Liver (tissue), 9 donors: ENCODE data around the gene POU2AF3. TPM values are rescaled to one million over a fixed set of nuclear protein-coding genes. Genes with fewer than 3 reads are reported as not detected.
"Not testable (repeated sequence)": the region's sequence is repeated elsewhere in the genome, so short reads cannot be mapped to it uniquely, and the experiment has no call there.

Experiments used
- DNase-seq: peaks from one replicate; pipeline ENCODE4 v3.0.0-alpha.2; 2017; ENCODE audit warnings: low spot score
- H3K27ac ChIP-seq, 2 donors: one replicate each; pipeline ENCODE4 v1.7.0; 2013; ENCODE audit warnings: inconsistent platforms in 2 of 2, low read length in 2 of 2, control low read depth in 1 of 2, low read depth in 1 of 2, mild to moderate bottlenecking in 1 of 2
- H3K27me3 ChIP-seq, 4 donors: one replicate each; pipeline versions ENCODE4 v1.6.1 to v1.7.0; 2013; ENCODE audit warnings: low read length in 3 of 4, inconsistent platforms in 1 of 4, mild to moderate bottlenecking in 1 of 4, moderate library complexity in 1 of 4; ENCODE audit not compliant: control insufficient read depth in 4 of 4, insufficient read depth in 4 of 4
- H3K36me3 ChIP-seq, 4 donors: one replicate each; pipeline versions ENCODE4 v1.6.1 to v1.7.0; 2013; ENCODE audit warnings: low read length in 3 of 4, mild to moderate bottlenecking in 3 of 4, low read depth in 1 of 4, moderate library complexity in 1 of 4; ENCODE audit not compliant: control insufficient read depth in 4 of 4, insufficient read depth in 3 of 4
- H3K4me1 ChIP-seq, 4 donors: one replicate each; pipeline versions ENCODE4 v1.6.1 to v1.7.0; 2013; ENCODE audit warnings: low read length in 3 of 4, mild to moderate bottlenecking in 3 of 4, moderate library complexity in 1 of 4; ENCODE audit not compliant: control insufficient read depth in 4 of 4, insufficient read depth in 4 of 4
- H3K4me3 ChIP-seq, 3 donors: one replicate each; pipeline versions ENCODE4 v1.6.1 to v1.7.0; 2013; ENCODE audit warnings: low read length in 3 of 3, control low read depth in 1 of 3, low read depth in 1 of 3, mild to moderate bottlenecking in 1 of 3
- H3K9ac ChIP-seq, 2 donors: one replicate each; pipeline ENCODE4 v1.7.0; 2013; ENCODE audit warnings: low read length in 2 of 2, mild to moderate bottlenecking in 2 of 2, moderate library complexity in 2 of 2, control low read depth in 1 of 2, low read depth in 1 of 2
- H3K9me3 ChIP-seq, 4 donors: one replicate each; pipeline versions ENCODE4 v1.6.1 to v1.7.0; 2013; ENCODE audit warnings: low read length in 3 of 4; ENCODE audit not compliant: control insufficient read depth in 4 of 4
- FOXA1 ChIP-seq: IDR thresholded peaks from 2 replicates; pipeline ENCODE4 v1.6.1; 2016; ENCODE audit warnings: antibody characterized with exemption
- FOXA2 ChIP-seq: IDR thresholded peaks from 2 replicates; pipeline ENCODE4 v1.6.1; 2016; ENCODE audit warnings: antibody characterized with exemption
- GABPA ChIP-seq, 2 donors: IDR thresholded peaks in 1 of 2; conservative IDR thresholded peaks in 1 of 2; 2 replicates each; pipeline ENCODE4 v1.6.1; 2016; ENCODE audit warnings: antibody characterized with exemption in 2 of 2, mild to moderate bottlenecking in 1 of 2, moderate library complexity in 1 of 2
- HNF4A ChIP-seq, 2 donors: conservative IDR thresholded peaks; 2 replicates each; pipeline ENCODE4 v1.6.1; 2016; ENCODE audit warnings: antibody characterized with exemption in 2 of 2, mild to moderate bottlenecking in 2 of 2
- HNF4G ChIP-seq: IDR thresholded peaks from 2 replicates; pipeline ENCODE4 v1.6.1; 2016; ENCODE audit warnings: antibody characterized with exemption
- JUND ChIP-seq, 2 donors: IDR thresholded peaks; 2 replicates each; pipeline ENCODE4 v1.6.1; 2016; ENCODE audit warnings: antibody characterized with exemption in 2 of 2
- MAX ChIP-seq: IDR thresholded peaks from 2 replicates; pipeline ENCODE4 v1.6.1; 2016; ENCODE audit warnings: antibody characterized with exemption
- NR2F2 ChIP-seq: IDR thresholded peaks from 2 replicates; pipeline ENCODE4 v1.6.1; 2016; ENCODE audit warnings: antibody characterized with exemption
- RAD21 ChIP-seq, 2 donors: IDR thresholded peaks; 2 replicates each; pipeline ENCODE4 v1.6.1; 2016; ENCODE audit warnings: antibody characterized with exemption in 2 of 2, mild to moderate bottlenecking in 2 of 2
- RXRA ChIP-seq, 2 donors: IDR thresholded peaks; 2 replicates each; pipeline ENCODE4 v1.6.1; 2017 to 2018; ENCODE audit warnings: antibody characterized with exemption in 2 of 2, mild to moderate bottlenecking in 1 of 2
- SP1 ChIP-seq: IDR thresholded peaks from 2 replicates; pipeline ENCODE4 v1.6.1; 2018; ENCODE audit warnings: antibody characterized with exemption, mild to moderate bottlenecking
- TAF1 ChIP-seq: conservative IDR thresholded peaks from 2 replicates; pipeline ENCODE4 v1.6.1; 2016; ENCODE audit warnings: antibody characterized with exemption, mild to moderate bottlenecking
- YY1 ChIP-seq: IDR thresholded peaks from 2 replicates; pipeline ENCODE4 v1.6.1; 2016; ENCODE audit warnings: antibody characterized with exemption, mild to moderate bottlenecking
- ZBTB33 ChIP-seq: IDR thresholded peaks from 2 replicates; pipeline ENCODE4 v1.6.1; 2016; ENCODE audit warnings: antibody characterized with exemption
- whole genome bisulfite sequencing: extraction: QIAGEN DNeasy Blood & Tissue Kit; methylation state at CpG from one replicate; pipeline ENCODE4 v1.1.7; 2013; 5-methylcytosine and 5-hydroxymethylcytosine counted together
- polyA plus RNA-seq, 2 donors: library from polyadenylated mRNA; stranded (reverse) in 1 of 2; unstranded in 1 of 2; fragments of 200-250 nt in 1 of 2; fragments of >200 nt in 1 of 2; fragmentation: Nextera tagmentation in 1 of 2; extraction: Ambion mirVana in 1 of 2; gene quantifications; one replicate each; pipeline versions ENCODE4 v1.2.1 to v1.2.3, GENCODE V29; 2013 to 2015
- total RNA-seq, 2 donors: library from RNA; depleted of rRNA; stranded (reverse); fragments of >200 nt; gene quantifications; one replicate each; pipeline ENCODE4 v1.2.3, GENCODE V29; 2014
- TF ChIP-seq, protein P1 (sequence below): IDR thresholded peaks from 2 replicates; pipeline ENCODE4 v1.6.1; 2016; ENCODE audit warnings: antibody characterized with exemption
- TF ChIP-seq, protein P2 (sequence below): IDR thresholded peaks from 2 replicates; pipeline ENCODE4 v1.6.1; 2016; ENCODE audit warnings: antibody characterized with exemption, mild to moderate bottlenecking
- donor health status: healthy.
- donor health status: healthy.
- donor health status: healthy.
- donor health status: healthy.
- donor health status: healthy.

Gene POU2AF3
- total and polyA plus RNA-seq, 4 donors, result 0.17 to 0.68 (median 0.49) TPM

DNA sequence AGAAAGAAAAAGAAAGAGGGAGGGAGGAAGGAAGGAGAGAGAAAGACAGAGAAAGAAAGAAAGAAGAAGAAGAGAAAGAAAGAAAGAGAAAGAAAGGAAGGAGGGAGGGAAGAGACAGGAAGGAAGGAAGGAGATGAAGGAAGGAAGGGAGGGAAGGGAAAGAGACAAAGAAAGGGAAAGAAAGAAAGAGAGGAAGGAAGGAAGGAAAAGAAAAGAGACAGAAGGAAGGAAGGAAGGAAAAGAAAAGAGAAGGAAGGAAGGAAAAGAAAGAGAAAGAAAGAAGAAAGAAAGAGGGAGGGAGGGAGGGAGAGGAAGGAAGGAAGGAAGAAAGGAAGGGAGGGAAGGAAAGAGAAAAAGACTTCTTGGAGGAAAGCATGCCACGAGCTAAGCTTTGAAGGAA lies 33.7 kb upstream of the POU2AF3 start:
- H3K4me3 ChIP-seq, result no peak overlapping the region
- no peaks in the 10 kb centered on the region for H3K9me3 ChIP-seq
- no peak for DNase-seq
- no peak for TF ChIP-seq HNF4A (conservative IDR thresholded peaks at IDR 0.05)
- no peak for TF ChIP-seq FOXA2
- TF ChIP-seq SP1, result no peak
- no peak for TF ChIP-seq YY1
- TF ChIP-seq JUND (IDR thresholded peaks at IDR 0.05), result no peak
- TF ChIP-seq, protein P1, sequence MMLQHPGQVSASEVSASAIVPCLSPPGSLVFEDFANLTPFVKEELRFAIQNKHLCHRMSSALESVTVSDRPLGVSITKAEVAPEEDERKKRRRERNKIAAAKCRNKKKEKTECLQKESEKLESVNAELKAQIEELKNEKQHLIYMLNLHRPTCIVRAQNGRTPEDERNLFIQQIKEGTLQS, result no peak
- no peak for TF ChIP-seq TAF1
- no peak for TF ChIP-seq RXRA (IDR thresholded peaks at IDR 0.05)
- TF ChIP-seq GABPA (IDR thresholded peaks at IDR 0.05 in 1 of 2, conservative IDR thresholded peaks at IDR 0.05 in 1 of 2), result no peak
- no peak for TF ChIP-seq NR2F2
- no peak for TF ChIP-seq RAD21 (IDR thresholded peaks at IDR 0.05)
- no peak for TF ChIP-seq HNF4G
- TF ChIP-seq FOXA1, result no peak
- TF ChIP-seq, protein P2, sequence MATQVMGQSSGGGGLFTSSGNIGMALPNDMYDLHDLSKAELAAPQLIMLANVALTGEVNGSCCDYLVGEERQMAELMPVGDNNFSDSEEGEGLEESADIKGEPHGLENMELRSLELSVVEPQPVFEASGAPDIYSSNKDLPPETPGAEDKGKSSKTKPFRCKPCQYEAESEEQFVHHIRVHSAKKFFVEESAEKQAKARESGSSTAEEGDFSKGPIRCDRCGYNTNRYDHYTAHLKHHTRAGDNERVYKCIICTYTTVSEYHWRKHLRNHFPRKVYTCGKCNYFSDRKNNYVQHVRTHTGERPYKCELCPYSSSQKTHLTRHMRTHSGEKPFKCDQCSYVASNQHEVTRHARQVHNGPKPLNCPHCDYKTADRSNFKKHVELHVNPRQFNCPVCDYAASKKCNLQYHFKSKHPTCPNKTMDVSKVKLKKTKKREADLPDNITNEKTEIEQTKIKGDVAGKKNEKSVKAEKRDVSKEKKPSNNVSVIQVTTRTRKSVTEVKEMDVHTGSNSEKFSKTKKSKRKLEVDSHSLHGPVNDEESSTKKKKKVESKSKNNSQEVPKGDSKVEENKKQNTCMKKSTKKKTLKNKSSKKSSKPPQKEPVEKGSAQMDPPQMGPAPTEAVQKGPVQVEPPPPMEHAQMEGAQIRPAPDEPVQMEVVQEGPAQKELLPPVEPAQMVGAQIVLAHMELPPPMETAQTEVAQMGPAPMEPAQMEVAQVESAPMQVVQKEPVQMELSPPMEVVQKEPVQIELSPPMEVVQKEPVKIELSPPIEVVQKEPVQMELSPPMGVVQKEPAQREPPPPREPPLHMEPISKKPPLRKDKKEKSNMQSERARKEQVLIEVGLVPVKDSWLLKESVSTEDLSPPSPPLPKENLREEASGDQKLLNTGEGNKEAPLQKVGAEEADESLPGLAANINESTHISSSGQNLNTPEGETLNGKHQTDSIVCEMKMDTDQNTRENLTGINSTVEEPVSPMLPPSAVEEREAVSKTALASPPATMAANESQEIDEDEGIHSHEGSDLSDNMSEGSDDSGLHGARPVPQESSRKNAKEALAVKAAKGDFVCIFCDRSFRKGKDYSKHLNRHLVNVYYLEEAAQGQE, result no peak
- no peak overlapping the region for H3K27ac ChIP-seq
- H3K36me3 ChIP-seq, result no peaks in the 10 kb centered on the region
- peaks cover 0 to 6% (median 1%) of the 10 kb centered on the region in 4 donors for H3K4me1 ChIP-seq
- 80% methylated on average over 1 of the region's 1 CpG for WGBS
- H3K27me3 ChIP-seq, result no peaks in the 10 kb centered on the region
- no peak overlapping the region for H3K9ac ChIP-seq

- Histone ChIP-seq H3K27me3 (no peaks in the 10 kb centered on the region), H3K9me3 (no peaks in the 10 kb centered on the region), H3K36me3 (no peaks in the 10 kb centered on the region), H3K4me1 (peaks cover 0 to 7% (median 3%) of the 10 kb centered on the region in 4 donors), H3K9ac (no peak overlapping the region), H3K4me3 (no peak overlapping the region), H3K27ac (no peak overlapping the region)
- no peak for DNase-seq
- TF ChIP-seq ZBTB33 (no peak), HNF4G (no peak), YY1 (no peak), MAX (no peak)
- WGBS, result 86% methylated on average over 2 of the region's 2 CpGs
Measured at GRCh38 chr11:111265421-111265820, 32.9 kb upstream of the POU2AF3 start.

GRCh38 chr11:111268303-111268702 lies 30.0 kb upstream of the POU2AF3 start:
- DNase-seq, H3K9me3 ChIP-seq, H3K4me1 ChIP-seq, H3K27me3 ChIP-seq, H3K36me3 ChIP-seq, H3K27ac ChIP-seq, H3K9ac ChIP-seq, H3K4me3 ChIP-seq: not testable (repeated sequence)
- WGBS, result 82% methylated on average over 4 of the region's 4 CpGs
